ENCODE data around the gene PRRT3. TPM values are rescaled to one million over a fixed set of nuclear protein-coding genes. Genes with fewer than 3 reads are reported as not detected.
"Not testable (repeated sequence)": the region's sequence is repeated elsewhere in the genome, so short reads cannot be mapped to it uniquely, and the experiment has no call there.

PRRT3 gene
- polyA plus RNA-seq, 1 donor from 2014 or later = 2.0 TPM

GRCh38 chr3:9901967-9902366 is 50.2 kb downstream of the PRRT3 start:
- Mint-ChIP-seq H3K9me3 (no peaks in the 10 kb centered on the region), H3K4me1 (peaks cover 1 to 6% (median 2%) of the 10 kb centered on the region in 3 donors), H3K4me3 (no peak overlapping the region), H3K36me3 (peaks cover 6% of the 10 kb centered on the region), H3K27me3 (peaks cover 2% of the 10 kb centered on the region), H3K27ac (peak overlapping the region in 1 of 3 donors; percentile 50)

GRCh38 chr3:9900965-9901415 is 51.2 kb downstream of the PRRT3 start:
- not testable (repeated sequence) for H3K36me3 Mint-ChIP-seq, H3K9me3 Mint-ChIP-seq, H3K4me3 Mint-ChIP-seq, H3K4me1 Mint-ChIP-seq, H3K27me3 Mint-ChIP-seq, H3K27ac Mint-ChIP-seq

- H3K9me3 Mint-ChIP-seq = no peaks in the 10 kb centered on the region
- peaks cover 7 to 11% (median 8%) of the 10 kb centered on the region in 3 donors for H3K4me1 Mint-ChIP-seq
- no peak overlapping the region for H3K4me3 Mint-ChIP-seq
- H3K27me3 Mint-ChIP-seq = peaks cover 2% of the 10 kb centered on the region
- no peak overlapping the region for H3K27ac Mint-ChIP-seq
- H3K36me3 Mint-ChIP-seq = peaks cover 5% of the 10 kb centered on the region
Observed at GRCh38 chr3:9899289-9899791, 52.9 kb downstream of the PRRT3 start.

- Mint-ChIP-seq H3K27ac (no peak overlapping the region), H3K36me3 (peaks cover 5% of the 10 kb centered on the region), H3K27me3 (peaks cover 2% of the 10 kb centered on the region), H3K9me3 (no peaks in the 10 kb centered on the region), H3K4me3 (peak overlapping the region in 1 of 4 donors; percentile 12), H3K4me1 (peaks cover 11 to 16% (median 14%) of the 10 kb centered on the region in 3 donors)
Observed at GRCh38 chr3:9898467-9899241, 53.6 kb downstream of the PRRT3 start.

- Mint-ChIP-seq H3K4me1 (peaks cover 16 to 21% (median 18%) of the 10 kb centered on the region in 3 donors), H3K9me3 (no peaks in the 10 kb centered on the region), H3K27me3 (peaks cover 2% of the 10 kb centered on the region), H3K27ac (peak overlapping the region; percentile 5 to 80 (median 18)), H3K4me3 (peak overlapping the region in 1 of 4 donors; percentile 63), H3K36me3 (peaks cover 4% of the 10 kb centered on the region)
Observed at GRCh38 chr3:9897408-9898372, 54.5 kb downstream of the PRRT3 start.

- not testable (repeated sequence) for H3K4me3 Mint-ChIP-seq, H3K36me3 Mint-ChIP-seq, H3K9me3 Mint-ChIP-seq, H3K27me3 Mint-ChIP-seq
- H3K4me1 Mint-ChIP-seq = peaks cover 17 to 26% (median 23%) of the 10 kb centered on the region in 3 donors
- peak overlapping the region in 2 of 3 donors; percentile 18 to 80 for H3K27ac Mint-ChIP-seq
Observed at GRCh38 chr3:9896755-9897407, 55.3 kb downstream of the PRRT3 start.

- not testable (repeated sequence) for H3K27me3 Mint-ChIP-seq, H3K4me3 Mint-ChIP-seq, H3K9me3 Mint-ChIP-seq, H3K36me3 Mint-ChIP-seq
- Mint-ChIP-seq H3K4me1 (peaks cover 17 to 30% (median 23%) of the 10 kb centered on the region in 3 donors), H3K27ac (peak overlapping the region in 1 of 3 donors; percentile 39)
Observed at GRCh38 chr3:9895715-9896114, 56.5 kb downstream of the PRRT3 start.

Other genes with a start within 250 kb of the PRRT3 start
- gene CPNE9, start 248.6 kb downstream of the PRRT3 start, polyA plus RNA-seq = not detected
- 14.2 TPM for gene BRPF1, start 220.7 kb downstream of the PRRT3 start, polyA plus RNA-seq
- gene OGG1, start 202.5 kb downstream of the PRRT3 start, polyA plus RNA-seq = 20.7 TPM
- gene CAMK1, start 182.5 kb downstream of the PRRT3 start, polyA plus RNA-seq = 0.65 TPM
- gene TADA3, start 159.9 kb downstream of the PRRT3 start, polyA plus RNA-seq = 52.6 TPM
- gene ARPC4, start 159.3 kb downstream of the PRRT3 start, polyA plus RNA-seq = 262 TPM
- gene TTLL3, start 142.1 kb downstream of the PRRT3 start, polyA plus RNA-seq = 10.5 TPM
- gene RPUSD3, start 108.4 kb downstream of the PRRT3 start, polyA plus RNA-seq = 57.9 TPM
- 0.80 TPM for gene CIDEC, start 72.2 kb downstream of the PRRT3 start, polyA plus RNA-seq
- gene JAGN1, start 61.8 kb downstream of the PRRT3 start, polyA plus RNA-seq = 46.4 TPM
- not detected for gene IL17RE, start 49.6 kb downstream of the PRRT3 start, polyA plus RNA-seq
- 6.7 TPM for gene IL17RC, start 35.3 kb downstream of the PRRT3 start, polyA plus RNA-seq
- 17.7 TPM for gene CRELD1, start 18.6 kb downstream of the PRRT3 start, polyA plus RNA-seq
- 69.2 TPM for gene EMC3, start 34.4 kb upstream of the PRRT3 start, polyA plus RNA-seq
- gene FANCD2, start 74.0 kb upstream of the PRRT3 start, polyA plus RNA-seq = 15.2 TPM
- gene FANCD2OS, start 155.8 kb upstream of the PRRT3 start, polyA plus RNA-seq = not detected
- 221 TPM for gene BRK1, start 163.3 kb upstream of the PRRT3 start, polyA plus RNA-seq
- gene VHL, start 189.4 kb upstream of the PRRT3 start, polyA plus RNA-seq = 47.3 TPM
- gene IRAK2, start 212.5 kb upstream of the PRRT3 start, polyA plus RNA-seq = 8.4 TPM

All from IgD-negative memory B cell (primary cell).